Measurements from ENCODE around the gene NT5C. TPM values are rescaled to one million over a fixed set of nuclear protein-coding genes. Genes with fewer than 3 reads are reported as not detected.
"Not testable (repeated sequence)": the region's sequence is repeated elsewhere in the genome, so short reads cannot be mapped to it uniquely, and the experiment has no call there.

The NT5C gene
- total RNA-seq, 4 donors from 2014 or later = 62.5 to 107 (median 105) TPM

GRCh38 chr17:75138519-75138918, 7.0 kb upstream of the NT5C start:
- intact Hi-C loops (cut with DNase I; ENCODE audit: low total_unique reads) = no loop called here
- no peak for DNase-seq (ENCODE audit: low spot score in 2 of 2)
- TF ChIP-seq CTCF (IDR thresholded peaks at IDR 0.05) (no peak), POLR2A (IDR thresholded peaks at IDR 0.05) (no peak)
- H3K4me3 ChIP-seq (ENCODE audit: low read depth, poor library complexity, severe bottlenecking) = no peak overlapping the region
- WGBS, 2 donors = 96% methylated on average over 5 of the region's 5 CpGs

DNA sequence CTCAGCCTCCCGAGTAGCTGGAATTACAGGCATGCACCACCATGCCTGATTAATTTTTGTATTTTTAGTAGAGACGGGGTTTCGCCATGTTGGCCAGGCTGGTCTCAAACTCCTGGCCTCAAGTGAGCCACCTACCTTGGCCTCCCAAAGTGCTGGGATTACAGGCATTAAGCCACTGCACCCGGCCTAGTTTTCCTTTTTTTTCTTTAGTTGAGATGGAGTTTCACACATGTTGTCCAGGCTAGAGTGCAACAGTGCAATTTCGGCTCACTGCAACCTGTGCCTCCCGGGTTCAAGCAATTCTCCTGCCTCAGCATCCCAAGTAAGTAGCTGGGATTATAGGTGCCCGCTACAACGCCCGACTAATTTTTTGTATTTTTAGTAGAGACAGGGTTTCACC, 6.2 kb upstream of the NT5C start:
- WGBS, 2 donors = 95 to 97% methylated on average over 9 of the region's 9 CpGs

GRCh38 chr17:75135946-75136345, 4.4 kb upstream of the NT5C start:
- no peak overlapping the region for H3K4me3 ChIP-seq (ENCODE audit: low read depth, poor library complexity, severe bottlenecking)
- TF ChIP-seq CTCF (IDR thresholded peaks at IDR 0.05) = no peak
- TF ChIP-seq POLR2A (IDR thresholded peaks at IDR 0.05) = no peak
- WGBS, 2 donors = 68 to 80% methylated on average over 8 of the region's 8 CpGs
- no peak for DNase-seq (ENCODE audit: low spot score in 2 of 2)
- intact Hi-C loops (cut with DNase I; ENCODE audit: low total_unique reads) = no loop called here

More for the DNA sequence above, 6.2 kb upstream of the NT5C start:
- DNase-seq (ENCODE audit: low spot score in 2 of 2); H3K4me3 ChIP-seq (ENCODE audit: low read depth, poor library complexity, severe bottlenecking); intact Hi-C loops (cut with DNase I; ENCODE audit: low total_unique reads): not testable (repeated sequence)

DNA sequence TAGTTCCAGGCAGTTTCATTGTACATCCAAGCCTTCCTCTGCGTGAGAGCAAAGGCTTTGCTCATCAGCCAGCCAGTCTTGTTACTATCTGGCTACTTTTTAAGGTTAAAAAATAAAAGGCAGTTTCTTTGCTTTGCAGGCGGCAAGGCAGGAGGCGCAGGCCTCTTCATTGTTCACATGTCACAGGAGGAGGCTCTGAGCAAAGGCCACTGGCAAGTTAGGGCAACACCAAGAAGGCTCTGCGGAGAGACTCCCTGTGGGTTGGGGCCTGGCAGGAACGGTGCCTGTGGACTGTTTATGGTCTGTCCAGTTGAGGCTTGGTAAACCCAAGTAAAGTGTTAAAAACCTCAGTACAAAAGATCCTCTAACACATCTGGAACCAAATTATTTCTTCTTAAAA, 3.9 kb upstream of the NT5C start:
- H3K4me3 ChIP-seq (ENCODE audit: low read depth, poor library complexity, severe bottlenecking) = no peak overlapping the region
- no peak for TF ChIP-seq CTCF (IDR thresholded peaks at IDR 0.05)
- intact Hi-C loops (cut with DNase I; ENCODE audit: low total_unique reads) = no loop called here
- DNase-seq (ENCODE audit: low spot score in 2 of 2) = no peak
- 67 to 76% methylated on average over 5 of the region's 5 CpGs for WGBS, 2 donors

DNA sequence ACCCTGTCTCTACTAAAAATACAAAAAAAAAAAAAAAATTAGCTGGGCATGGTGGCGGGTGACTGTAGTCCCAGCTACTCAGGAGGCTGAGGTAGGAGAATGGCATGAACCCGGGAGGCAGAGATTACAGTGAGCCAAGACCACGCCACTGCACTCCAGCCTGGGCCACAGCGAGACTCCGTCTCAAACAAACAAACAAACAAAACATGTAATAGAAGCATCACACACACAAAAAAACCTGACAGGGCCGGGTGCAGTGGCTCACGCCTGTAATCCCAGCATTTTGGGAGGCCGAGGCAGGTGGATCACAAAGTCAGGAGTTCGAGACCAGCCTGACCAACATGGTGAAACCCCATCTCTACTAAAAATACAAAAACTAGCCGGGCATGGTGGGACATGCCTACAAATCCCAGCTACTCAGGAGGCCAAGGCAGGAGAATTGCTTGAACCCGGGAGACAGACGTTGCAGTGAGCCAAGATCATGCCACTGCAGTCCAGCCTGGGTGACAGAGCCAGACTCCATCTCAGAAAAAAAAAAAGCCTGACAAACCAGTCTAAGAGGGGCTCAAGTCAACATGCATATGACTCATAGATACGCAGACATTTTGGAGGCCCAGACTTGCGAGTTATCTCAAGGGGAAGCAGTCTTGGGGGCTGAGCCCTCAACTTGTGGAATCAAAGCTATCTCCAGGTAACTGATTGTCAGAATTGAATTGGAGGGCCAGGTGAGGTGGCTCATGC, 2.2 kb upstream of the NT5C start:
- intact Hi-C loops (cut with DNase I; ENCODE audit: low total_unique reads); H3K4me3 ChIP-seq (ENCODE audit: low read depth, poor library complexity, severe bottlenecking); DNase-seq (ENCODE audit: low spot score in 2 of 2): not testable (repeated sequence)
- 89 to 91% methylated on average over 14 of the region's 14 CpGs for WGBS, 2 donors

DNA sequence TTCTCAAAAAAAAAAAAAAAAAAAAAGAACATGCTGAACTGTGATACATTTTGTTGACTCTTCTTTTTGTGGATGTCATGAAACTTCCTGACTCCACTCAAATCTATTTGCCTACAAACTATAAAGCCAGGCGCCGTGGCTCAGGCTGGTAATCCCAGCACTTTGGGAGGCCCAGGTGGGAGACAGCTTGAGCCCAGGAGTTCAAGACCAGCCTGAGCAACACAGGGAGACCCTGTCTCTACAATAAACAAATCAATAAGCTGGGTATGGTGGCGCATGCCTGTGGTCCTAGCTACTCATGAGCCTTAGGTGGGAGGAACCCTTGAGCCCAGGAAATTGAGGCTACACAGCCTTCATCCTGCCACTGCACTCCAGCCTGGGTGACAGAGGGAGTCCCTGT, 1.5 kb upstream of the NT5C start:
- no peak overlapping the region for H3K4me3 ChIP-seq (ENCODE audit: low read depth, poor library complexity, severe bottlenecking)
- intact Hi-C loops (cut with DNase I; ENCODE audit: low total_unique reads) = no loop called here
- WGBS, 2 donors = 89 to 100% methylated on average over 3 of the region's 3 CpGs
- no peak for TF ChIP-seq CTCF (IDR thresholded peaks at IDR 0.05)
- TF ChIP-seq POLR2A (IDR thresholded peaks at IDR 0.05) = no peak
- no peak for DNase-seq (ENCODE audit: low spot score in 2 of 2)

- 79 to 80% methylated on average over 40 of the region's 40 CpGs for WGBS, 2 donors
- peak overlapping the region; percentile 67 for H3K4me3 ChIP-seq (ENCODE audit: low read depth, poor library complexity, severe bottlenecking)
- DNase-seq (ENCODE audit: low spot score in 2 of 2); intact Hi-C loops (cut with DNase I; ENCODE audit: low total_unique reads): not testable (repeated sequence)
Measured at GRCh38 chr17:75132018-75133000, 767 bp upstream of the NT5C start.
